ENCODE results near the gene TFAP2C. TPM values are rescaled to one million over a fixed set of nuclear protein-coding genes. Genes with fewer than 3 reads are reported as not detected.
"Not testable (repeated sequence)": the region's sequence is repeated elsewhere in the genome, so short reads cannot be mapped to it uniquely, and the experiment has no call there.

The TFAP2C gene
- total and polyA plus RNA-seq, 9 of the 15 experiments (the other 6 are each of a cell fraction or from before 2014, with no cell fraction given), result 0.03 to 0.04 TPM; not detected in 7

DNA sequence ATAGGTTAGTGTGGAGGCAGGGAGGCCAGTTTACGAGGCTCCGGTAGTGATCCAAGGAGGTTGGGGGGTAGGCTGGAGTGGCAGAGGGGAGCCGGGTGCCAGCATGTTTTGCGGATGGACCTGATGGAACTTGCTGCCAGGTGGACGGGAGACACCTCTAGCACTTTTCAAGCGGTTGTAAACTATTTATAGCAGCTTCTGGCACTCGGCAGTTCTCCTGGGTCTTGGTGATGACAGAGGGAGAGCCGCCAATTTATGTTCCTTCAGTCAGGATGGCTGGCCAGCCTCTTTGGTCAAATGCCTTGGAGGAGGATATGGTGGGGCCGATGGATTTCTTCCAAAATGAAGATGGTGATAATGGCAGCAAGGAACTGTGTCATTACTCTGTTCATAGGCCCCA lies 28.8 kb downstream of the TFAP2C start (continued):
- TF ChIP-seq, protein P1, sequence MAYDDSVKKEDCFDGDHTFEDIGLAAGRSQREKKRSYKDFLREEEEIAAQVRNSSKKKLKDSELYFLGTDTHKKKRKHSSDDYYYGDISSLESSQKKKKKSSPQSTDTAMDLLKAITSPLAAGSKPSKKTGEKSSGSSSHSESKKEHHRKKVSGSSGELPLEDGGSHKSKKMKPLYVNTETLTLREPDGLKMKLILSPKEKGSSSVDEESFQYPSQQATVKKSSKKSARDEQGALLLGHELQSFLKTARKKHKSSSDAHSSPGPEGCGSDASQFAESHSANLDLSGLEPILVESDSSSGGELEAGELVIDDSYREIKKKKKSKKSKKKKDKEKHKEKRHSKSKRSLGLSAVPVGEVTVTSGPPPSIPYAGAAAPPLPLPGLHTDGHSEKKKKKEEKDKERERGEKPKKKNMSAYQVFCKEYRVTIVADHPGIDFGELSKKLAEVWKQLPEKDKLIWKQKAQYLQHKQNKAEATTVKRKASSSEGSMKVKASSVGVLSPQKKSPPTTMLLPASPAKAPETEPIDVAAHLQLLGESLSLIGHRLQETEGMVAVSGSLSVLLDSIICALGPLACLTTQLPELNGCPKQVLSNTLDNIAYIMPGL (CRISPR knock-in tag; IDR thresholded peaks at IDR 0.05), result no peak
- TF ChIP-seq, protein P2, sequence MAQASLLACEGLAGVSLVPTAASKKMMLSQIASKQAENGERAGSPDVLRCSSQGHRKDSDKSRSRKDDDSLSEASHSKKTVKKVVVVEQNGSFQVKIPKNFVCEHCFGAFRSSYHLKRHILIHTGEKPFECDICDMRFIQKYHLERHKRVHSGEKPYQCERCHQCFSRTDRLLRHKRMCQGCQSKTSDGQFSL (CRISPR knock-in tag; IDR thresholded peaks at IDR 0.05), result no peak
- TF ChIP-seq, protein P2 (tag; IDR thresholded peaks at IDR 0.05), result no peak
- TF ChIP-seq ZNF764 (CRISPR knock-in tag; IDR thresholded peaks at IDR 0.05; ENCODE audit: low read depth), result no peak
- TF ChIP-seq GTF2A2 (tag; IDR thresholded peaks at IDR 0.05), result no peak
- TF ChIP-seq, protein P3, sequence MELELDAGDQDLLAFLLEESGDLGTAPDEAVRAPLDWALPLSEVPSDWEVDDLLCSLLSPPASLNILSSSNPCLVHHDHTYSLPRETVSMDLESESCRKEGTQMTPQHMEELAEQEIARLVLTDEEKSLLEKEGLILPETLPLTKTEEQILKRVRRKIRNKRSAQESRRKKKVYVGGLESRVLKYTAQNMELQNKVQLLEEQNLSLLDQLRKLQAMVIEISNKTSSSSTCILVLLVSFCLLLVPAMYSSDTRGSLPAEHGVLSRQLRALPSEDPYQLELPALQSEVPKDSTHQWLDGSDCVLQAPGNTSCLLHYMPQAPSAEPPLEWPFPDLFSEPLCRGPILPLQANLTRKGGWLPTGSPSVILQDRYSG (tag; conservative IDR thresholded peaks at IDR 0.05; ENCODE audit: low read depth), result no peak

DNA sequence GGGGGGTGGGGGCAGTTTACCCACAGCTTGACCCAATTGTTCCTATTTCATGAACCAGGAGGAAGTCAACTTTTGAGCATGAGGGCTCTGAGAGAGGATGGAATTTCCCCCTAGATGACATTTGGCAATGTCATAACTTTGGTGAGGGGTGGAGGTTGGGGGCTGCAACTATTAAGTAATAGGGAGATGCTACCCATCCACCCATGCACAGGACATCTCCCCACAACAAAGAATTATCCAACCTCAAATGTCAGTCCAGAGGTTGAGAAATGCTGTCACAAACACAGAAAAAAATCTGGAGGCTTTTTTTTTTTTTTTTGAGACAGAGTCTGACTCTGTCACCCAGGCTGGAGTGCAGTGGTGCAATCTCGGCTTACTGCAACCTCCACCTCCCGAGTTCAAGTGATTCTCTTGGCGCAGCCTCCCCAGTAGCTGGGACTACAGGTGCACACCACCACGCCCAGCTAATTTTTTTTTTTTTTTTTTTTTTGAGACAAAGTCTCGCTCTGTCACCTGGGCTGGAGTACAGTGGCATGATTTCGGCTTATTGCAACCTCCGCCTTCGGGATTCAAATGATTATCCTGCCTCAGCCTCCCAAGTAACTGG lies 29.3 kb downstream of the TFAP2C start:
- H3K27ac ChIP-seq (ENCODE audit: extremely low read depth, low read depth, low read length); FAIRE-seq; POLR2A ChIA-PET: not testable (repeated sequence)

More for the DNA sequence above, 29.3 kb downstream of the TFAP2C start:
- H4K20me1 ChIP-seq (replicated peaks; ENCODE audit: control insufficient read depth, insufficient read depth, low read length); ATAC-seq; H3K4me1 ChIP-seq (replicated peaks in 1 of 2; ENCODE audit: control insufficient read depth in 2 of 2, insufficient read depth in 2 of 2, low read length in 2 of 2); H3K9me3 ChIP-seq (replicated peaks; ENCODE audit: control insufficient read depth, insufficient read depth, low read depth, low read length); H2AFZ ChIP-seq (ENCODE audit: low read depth, low read length); H3K4me2 ChIP-seq (ENCODE audit: insufficient read depth, low read length); in situ Hi-C loops (cut with MboI); CTCF ChIA-PET (ENCODE audit: low intra/inter-chr PET ratio); H3K4me3 ChIP-seq; H3K36me3 ChIP-seq (ENCODE audit: control insufficient read depth, insufficient read depth, low read length); H3K79me2 ChIP-seq (ENCODE audit: control insufficient read depth, insufficient read depth, low read length); intact Hi-C loops (cut with micrococcal nuclease); H3K9me1 ChIP-seq (ENCODE audit: control insufficient read depth, insufficient read depth, low read length); H3K9ac ChIP-seq (ENCODE audit: insufficient read depth in 1 of 2, low read depth in 2 of 2, low read length in 2 of 2); DNase-seq (ENCODE audit: extremely low read depth in 1 of 4, low spot score in 3 of 4); BruUV-seq (replicated peaks): not testable (repeated sequence)
- H3K27me3 ChIP-seq (ENCODE audit: control insufficient read depth in 2 of 2, insufficient read depth in 2 of 2, low read length in 2 of 2), result peaks cover 0 to 25% of the 10 kb centered on the region in 2 experiments; a peak in 2 of 5 replicates
- 0% methylated on average over 5 of the region's 8 CpGs for WGBS (ENCODE audit: insufficient coverage, low coverage, missing lambda C conversion rate)

All from K562 (cell line).